ENCODE results near the gene KLK13.
A peak's percentile ranks its signal among the peaks of the same experiment; 100 is the strongest.

The KLK13 gene

GRCh38 chr19:51064534-51065220 lies at the start of gene KLK13:
KLK13 (minus strand) TSS chr19:51065092; CDS start chr19:51065067, 25 bp downstream.
- Histone ChIP-seq H3K4me3 (ENCODE audit: low read depth in 1 of 2, low read length in 2 of 2) (no peak within 1 kb of the TSS), H3K36me3 (ENCODE audit: insufficient read depth, low read length) (no peaks in the 10 kb centered on the region), H3K4me2 (ENCODE audit: insufficient read depth, low read length) (no peak within 1 kb of the TSS), H3K27ac (ENCODE audit: low read length) (no peak within 1 kb of the TSS), H3K9me3 (ENCODE audit: insufficient read depth, low read length, severe bottlenecking) (no peaks in the 10 kb centered on the region), H3K79me2 (ENCODE audit: insufficient read depth, low read length) (no peaks in the 10 kb centered on the region), H3K9ac (ENCODE audit: low read depth, low read length) (no peak within 1 kb of the TSS), H4K20me1 (ENCODE audit: insufficient read depth, low read length) (no peaks in the 10 kb centered on the region), H3K27me3 (ENCODE audit: insufficient read depth, low read length, poor library complexity) (no peaks in the 10 kb centered on the region), H2AFZ (ENCODE audit: low read depth, low read length) (no peak within 1 kb of the TSS), H3K4me1 (ENCODE audit: insufficient read depth, low read length) (no peaks in the 10 kb centered on the region)
- TF ChIP-seq, protein P1, sequence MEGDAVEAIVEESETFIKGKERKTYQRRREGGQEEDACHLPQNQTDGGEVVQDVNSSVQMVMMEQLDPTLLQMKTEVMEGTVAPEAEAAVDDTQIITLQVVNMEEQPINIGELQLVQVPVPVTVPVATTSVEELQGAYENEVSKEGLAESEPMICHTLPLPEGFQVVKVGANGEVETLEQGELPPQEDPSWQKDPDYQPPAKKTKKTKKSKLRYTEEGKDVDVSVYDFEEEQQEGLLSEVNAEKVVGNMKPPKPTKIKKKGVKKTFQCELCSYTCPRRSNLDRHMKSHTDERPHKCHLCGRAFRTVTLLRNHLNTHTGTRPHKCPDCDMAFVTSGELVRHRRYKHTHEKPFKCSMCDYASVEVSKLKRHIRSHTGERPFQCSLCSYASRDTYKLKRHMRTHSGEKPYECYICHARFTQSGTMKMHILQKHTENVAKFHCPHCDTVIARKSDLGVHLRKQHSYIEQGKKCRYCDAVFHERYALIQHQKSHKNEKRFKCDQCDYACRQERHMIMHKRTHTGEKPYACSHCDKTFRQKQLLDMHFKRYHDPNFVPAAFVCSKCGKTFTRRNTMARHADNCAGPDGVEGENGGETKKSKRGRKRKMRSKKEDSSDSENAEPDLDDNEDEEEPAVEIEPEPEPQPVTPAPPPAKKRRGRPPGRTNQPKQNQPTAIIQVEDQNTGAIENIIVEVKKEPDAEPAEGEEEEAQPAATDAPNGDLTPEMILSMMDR (IDR thresholded peaks at IDR 0.05; ENCODE audit: borderline replicate concordance, extremely low read depth, low read length, poor library complexity, severe bottlenecking) = no peak
- TF ChIP-seq EZH2 (IDR thresholded peaks at IDR 0.05; ENCODE audit: borderline replicate concordance, low read depth, low read length, severe bottlenecking) = no peak
- DNase-seq (no peak), ATAC-seq (ENCODE audit: insufficient read depth, low read depth) (no peak)

- Histone ChIP-seq H3K79me2 (ENCODE audit: insufficient read depth, low read length) (no peaks in the 10 kb centered on the region), H3K4me2 (ENCODE audit: insufficient read depth, low read length) (no peak overlapping the region), H3K27me3 (ENCODE audit: insufficient read depth, low read length, poor library complexity) (peaks cover 13% of the 10 kb centered on the region), H3K27ac (ENCODE audit: low read length) (no peak overlapping the region), H3K4me3 (ENCODE audit: low read depth in 1 of 2, low read length in 2 of 2) (no peak overlapping the region), H4K20me1 (ENCODE audit: insufficient read depth, low read length) (no peaks in the 10 kb centered on the region), H3K4me1 (ENCODE audit: insufficient read depth, low read length) (no peaks in the 10 kb centered on the region), H3K36me3 (ENCODE audit: insufficient read depth, low read length) (no peaks in the 10 kb centered on the region), H3K9me3 (ENCODE audit: insufficient read depth, low read length, severe bottlenecking) (no peaks in the 10 kb centered on the region), H3K9ac (ENCODE audit: low read depth, low read length) (no peak overlapping the region), H2AFZ (ENCODE audit: low read depth, low read length) (no peak overlapping the region)
- TF ChIP-seq EZH2 (IDR thresholded peaks at IDR 0.05; ENCODE audit: borderline replicate concordance, low read depth, low read length, severe bottlenecking) = no peak
- TF ChIP-seq, protein P1 (IDR thresholded peaks at IDR 0.05; ENCODE audit: borderline replicate concordance, extremely low read depth, low read length, poor library complexity, severe bottlenecking) = no peak
- ATAC-seq (ENCODE audit: insufficient read depth, low read depth) = no peak
- DNase-seq = no peak
Measured at GRCh38 chr19:51114087-51114729, 49.3 kb upstream of the KLK13 start.

DNA sequence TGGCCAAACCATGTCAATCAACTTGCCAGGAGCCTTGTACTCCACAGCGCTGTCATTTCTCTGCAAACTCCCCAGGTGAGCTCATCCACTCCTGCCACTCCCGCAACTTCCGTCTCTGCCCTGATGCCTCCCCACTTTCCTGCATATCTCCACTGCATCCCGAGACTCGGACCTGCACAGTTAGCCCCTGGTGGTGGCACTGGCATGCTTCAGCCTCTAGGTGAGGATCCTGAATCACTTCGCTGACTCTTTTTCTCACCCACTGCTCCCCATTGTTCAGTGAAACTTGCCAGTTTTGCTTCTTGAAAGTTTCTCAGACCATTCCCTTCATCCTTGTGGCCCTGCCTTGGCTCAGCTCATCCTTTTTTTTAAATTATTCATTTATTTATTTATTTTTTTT lies 46.7 kb upstream of the KLK13 start:
- Histone ChIP-seq H4K20me1 (ENCODE audit: insufficient read depth, low read length) (peaks cover 3% of the 10 kb centered on the region; the same call in 1 of the 2 replicates), H3K4me1 (ENCODE audit: insufficient read depth, low read length) (peaks cover 18% of the 10 kb centered on the region), H3K27ac (ENCODE audit: low read length) (no peak overlapping the region), H3K79me2 (ENCODE audit: insufficient read depth, low read length) (peaks cover 16% of the 10 kb centered on the region), H3K9me3 (ENCODE audit: insufficient read depth, low read length, severe bottlenecking) (no peaks in the 10 kb centered on the region), H3K4me3 (ENCODE audit: low read depth in 1 of 2, low read length in 2 of 2) (no peak overlapping the region), H3K36me3 (ENCODE audit: insufficient read depth, low read length) (no peaks in the 10 kb centered on the region), H2AFZ (ENCODE audit: low read depth, low read length) (no peak overlapping the region), H3K4me2 (ENCODE audit: insufficient read depth, low read length) (no peak overlapping the region), H3K9ac (ENCODE audit: low read depth, low read length) (no peak overlapping the region), H3K27me3 (ENCODE audit: insufficient read depth, low read length, poor library complexity) (peaks cover 10% of the 10 kb centered on the region)
- ATAC-seq (ENCODE audit: insufficient read depth, low read depth) = no peak
- DNase-seq = no peak
- TF ChIP-seq EZH2 (IDR thresholded peaks at IDR 0.05; ENCODE audit: borderline replicate concordance, low read depth, low read length, severe bottlenecking) = no peak
- TF ChIP-seq, protein P1 (IDR thresholded peaks at IDR 0.05; ENCODE audit: borderline replicate concordance, extremely low read depth, low read length, poor library complexity, severe bottlenecking) = peak; percentile 14
